HepG2 (cell line): ENCODE measurements around the gene ANAPC10. TPM values are rescaled to one million over a fixed set of nuclear protein-coding genes. Genes with fewer than 3 reads are reported as not detected.

Source experiments
- ATAC-seq: fragments of 200-7000 bp; cut with Tn5 transposase; 3 replicates; pipeline ENCODE4 v1.9.1; 2020; ENCODE audit warnings: mild to moderate bottlenecking, moderate library complexity
- BruUV-seq: library from RNA; stranded (reverse); fragments of 400-500 nt; replicated peaks from 2 replicates; lab custom pipeline; 2021; lab: Mats Ljungman, UMichigan
- CTCF ChIA-PET: fragments of 300-600 bp; formaldehyde crosslinking; extraction: SDS; loops from one replicate; lab custom pipeline; 2021; ENCODE audit warnings: low total read pairs, inconsistent platforms, low intra/inter-chr PET ratio; lab: Yijun Ruan, JAX
- POLR2A ChIA-PET: fragments of 350-600 bp; sonication (Branson Sonifier 250); formaldehyde crosslinking; loops from one replicate; lab custom pipeline; 2020; ENCODE audit warnings: antibody characterized with exemption, inconsistent platforms; lab: Yijun Ruan, JAX
- DNase-seq: peaks from one replicate; pipeline ENCODE4 v3.0.0-alpha.2; 2015; ENCODE audit warnings: low spot score
- FAIRE-seq: peaks from 3 replicates; lab custom pipeline; 2011; peaks lifted over from hg19 to GRCh38; lab: Jason Lieb, UNC
- H2AFZ ChIP-seq: one replicate; pipeline ENCODE4 v1.6.1; 2011; ENCODE audit warnings: low read length, inconsistent platforms
- H3K27ac ChIP-seq: fragments of 300-600 bp; 3 replicates; pipeline ENCODE4 v1.8.0; 2011; ENCODE audit warnings: mixed run types, mild to moderate bottlenecking, mixed read lengths, low read length, inconsistent platforms; ENCODE audit not compliant: insufficient read depth; ENCODE audit errors: extremely low read length
- H3K27me3 ChIP-seq, 2 experiments: fragments of 200-600 bp in 1 of 2; 2 replicates in 1 of 2; 3 replicates in 1 of 2; pipeline versions ENCODE4 v1.6.0 to v1.8.0; 2011; ENCODE audit warnings: low read length in 2 of 2, mild to moderate bottlenecking in 2 of 2, moderate library complexity in 2 of 2, inconsistent platforms in 1 of 2; ENCODE audit not compliant: insufficient read depth in 2 of 2, control insufficient read depth in 1 of 2
- H3K36me3 ChIP-seq, 2 experiments: fragments of 200-600 bp in 1 of 2; replicated peaks in 1 of 2; 2 replicates in 1 of 2; 3 replicates in 1 of 2; pipeline versions ENCODE4 v1.5.1 to v1.8.0; 2011; ENCODE audit warnings: low read length in 2 of 2, inconsistent platforms in 1 of 2; ENCODE audit not compliant: insufficient read depth in 2 of 2, control insufficient read depth in 1 of 2
- H3K4me1 ChIP-seq: 2 replicates; pipeline ENCODE4 v1.5.1; 2012; ENCODE audit warnings: low read length, inconsistent platforms; ENCODE audit not compliant: insufficient read depth
- H3K4me2 ChIP-seq: 2 replicates; pipeline ENCODE4 v1.6.0; 2011; ENCODE audit warnings: low read depth, low read length, inconsistent platforms
- H3K4me3 ChIP-seq, 3 experiments: fragments of 200-600 bp in 1 of 3; sonication (generic), shearing (Covaris generic) in 1 of 3; replicated peaks in 1 of 3; 2 replicates each; pipeline ENCODE4 v1.5.1; 2011 to 2016; ENCODE audit warnings: low read length in 3 of 3, inconsistent platforms in 2 of 3, low read depth in 2 of 3, mild to moderate bottlenecking in 2 of 3, control low read depth in 1 of 3, mixed read lengths in 1 of 3; ENCODE audit not compliant: insufficient read depth in 1 of 3
- H3K79me2 ChIP-seq: one replicate; pipeline ENCODE4 v1.6.1; 2011; ENCODE audit warnings: low read length, inconsistent platforms; ENCODE audit not compliant: insufficient read depth
- H3K9ac ChIP-seq: 2 replicates; pipeline ENCODE4 v1.6.0; 2011; ENCODE audit warnings: mild to moderate bottlenecking, low read depth, low read length, inconsistent platforms; ENCODE audit not compliant: insufficient read depth
- H3K9me3 ChIP-seq: 2 replicates; pipeline ENCODE4 v1.5.1; 2012; ENCODE audit warnings: mild to moderate bottlenecking, low read length
- H4K20me1 ChIP-seq: 2 replicates; pipeline ENCODE4 v1.6.0; 2011; ENCODE audit warnings: inconsistent platforms, mild to moderate bottlenecking, low read length, moderate library complexity; ENCODE audit not compliant: insufficient read depth
- BORCS8-MEF2B ChIP-seq: sonication (generic); formaldehyde crosslinking; IDR thresholded peaks from 2 replicates; pipeline ENCODE4 v1.8.0; 2022; ENCODE audit warnings: mild to moderate bottlenecking, missing genetic modification reagents
- EHMT2 ChIP-seq: fragments of 200-600 bp; sonication (generic); IDR thresholded peaks from 2 replicates; pipeline ENCODE4 v1.7.0; 2017; ENCODE audit warnings: antibody characterized with exemption, low read depth, low read length, borderline replicate concordance
- ETS1 ChIP-seq: sonication (generic); formaldehyde crosslinking; IDR thresholded peaks from 2 replicates; pipeline ENCODE4 v1.4.0; 2020; ENCODE audit warnings: missing genetic modification reagents
- FOXA3 ChIP-seq: IDR thresholded peaks from 2 replicates; pipeline ENCODE4 v1.6.1; 2016; ENCODE audit warnings: missing genetic modification reagents, missing compliant biosample characterization
- MED13 ChIP-seq: sonication (generic); formaldehyde crosslinking; IDR thresholded peaks from 2 replicates; pipeline ENCODE4 v1.5.0; 2020; ENCODE audit warnings: missing genetic modification reagents
- NFE2L1 ChIP-seq: sonication (generic); formaldehyde crosslinking; IDR thresholded peaks from 2 replicates; pipeline ENCODE4 v1.4.0; 2020; ENCODE audit warnings: missing genetic modification reagents, mild to moderate bottlenecking, borderline replicate concordance
- SNAI1 ChIP-seq: sonication (generic); formaldehyde crosslinking; IDR thresholded peaks from 2 replicates; pipeline ENCODE4 v1.5.0; 2020; ENCODE audit warnings: mild to moderate bottlenecking, missing genetic modification reagents, borderline replicate concordance
- TFAP4 ChIP-seq: sonication (generic); IDR thresholded peaks from 2 replicates; pipeline ENCODE4 v1.6.1; 2016; ENCODE audit warnings: low read depth, borderline replicate concordance
- ZBTB10 ChIP-seq: sonication (generic); formaldehyde crosslinking; IDR thresholded peaks from 2 replicates; pipeline ENCODE4 v1.4.0; 2020; ENCODE audit warnings: missing genetic modification reagents, borderline replicate concordance
- ZNF275 ChIP-seq: sonication (generic); formaldehyde crosslinking; IDR thresholded peaks from 2 replicates; pipeline ENCODE4 v1.8.0; 2022; ENCODE audit warnings: missing genetic modification reagents, mild to moderate bottlenecking, inconsistent platforms, borderline replicate concordance
- ZNF580 ChIP-seq: IDR thresholded peaks from 2 replicates; pipeline ENCODE4 v1.6.1; 2016; ENCODE audit warnings: low read depth, borderline replicate concordance
- ZNF740 ChIP-seq: sonication (generic); formaldehyde crosslinking; IDR thresholded peaks from 2 replicates; pipeline ENCODE4 v1.4.0; 2020; ENCODE audit warnings: missing genetic modification reagents
- ZNF766 ChIP-seq: sonication (generic); formaldehyde crosslinking; IDR thresholded peaks from 2 replicates; pipeline ENCODE4 v1.5.0; 2020; ENCODE audit warnings: missing genetic modification reagents, borderline replicate concordance
- WGBS: methylation state at CpG from one replicate; pipeline ENCODE4 v1.1.6; 2017; ENCODE audit warnings: low lambda C conversion rate; 5-methylcytosine and 5-hydroxymethylcytosine counted together
- in situ Hi-C: cut with HindIII; loops from 2 replicates; pipeline ENCODE4 v1.10.0; 2017; ENCODE audit warnings: low pct_unique_long_range_greater_than_20kb; ENCODE audit not compliant: extremely low pct_ligation_motif_present
- intact Hi-C: fragments of 100-400 bp; cut with micrococcal nuclease; formaldehyde crosslinking; loops from one replicate; pipeline ENCODE4 v1.10.0; 2022; ENCODE audit not compliant: unreplicated experiment
- polyA plus RNA-seq, 8 experiments: library from polyadenylated mRNA; depleted of rRNA in 3 of 8; stranded (reverse) in 7 of 8; unstranded in 1 of 8; fragments of >200 nt; fragmentation: Illumina TruSeq in 4 of 8; extraction: Trizol in 4 of 8; gene quantifications; 2 replicates each; pipeline versions ENCODE4 v1.2.1 to v1.2.3, GENCODE V29; 2011 to 2016; ENCODE audit warnings: low read depth in 4 of 8, missing spikeins in 1 of 8, mixed read lengths in 1 of 8; ENCODE audit not compliant: insufficient read depth in 1 of 8
- total RNA-seq, 5 experiments: library from RNA; depleted of rRNA; stranded (reverse); fragments of >200 nt; fragmentation: Illumina TruSeq; extraction: Trizol; gene quantifications; 2 replicates each; pipeline ENCODE4 v1.2.3, GENCODE V29; 2016; ENCODE audit warnings: low read depth in 1 of 5

The ANAPC10 gene
- total and polyA plus RNA-seq, 2 of the 13 experiments (the other 11 are each of a cell fraction or from before 2014, with no cell fraction given), result 21.9 to 32.7 TPM

- Histone ChIP-seq H3K27ac (peak overlapping the region; percentile 2), H3K9ac (no peak overlapping the region), H4K20me1 (no peaks in the 10 kb centered on the region), H2AFZ (no peak overlapping the region), H3K79me2 (no peaks in the 10 kb centered on the region), H3K36me3 (peaks cover 2 to 15% of the 10 kb centered on the region in 2 experiments; a peak in 4 of 5 replicates), H3K9me3 (no peaks in the 10 kb centered on the region), H3K4me3 (no peak overlapping the region), H3K4me1 (no peaks in the 10 kb centered on the region), H3K27me3 (no peaks in the 10 kb centered on the region), H3K4me2 (no peak overlapping the region)
- no peak for ATAC-seq
- POLR2A ChIA-PET, result interaction anchor here (1.1 kb wide), 1 partner anchor 34 kb away, joined by 3 read pairs; the partner anchor contains the start of genes ABCE1 and ANAPC10
- intact Hi-C loops (no loop called here), in situ Hi-C loops (no loop called here)
- no peak for DNase-seq
- no peak for FAIRE-seq
- WGBS, result 97% methylated on average over 12 of the region's 12 CpGs
- CTCF ChIA-PET, result no interaction called here
- no TSS peak for BruUV-seq
- no peak for TF ChIP-seq EHMT2
- TF ChIP-seq ZBTB10 (CRISPR knock-in tag), result no peak
- TF ChIP-seq TFAP4, result no peak
- TF ChIP-seq BORCS8-MEF2B, result no peak
- no peak for TF ChIP-seq FOXA3
- no peak for TF ChIP-seq ETS1 (CRISPR knock-in tag)
- no peak for TF ChIP-seq ZNF275 (CRISPR knock-in tag)
- no peak for TF ChIP-seq ZNF766 (CRISPR knock-in tag)
- no peak for TF ChIP-seq ZNF740 (CRISPR knock-in tag)
- TF ChIP-seq MED13 (CRISPR knock-in tag), result no peak
- no peak for TF ChIP-seq NFE2L1 (CRISPR knock-in tag)
- no peak for TF ChIP-seq SNAI1 (CRISPR knock-in tag)
- TF ChIP-seq ZNF580 (CRISPR knock-in tag), result no peak
Observed at GRCh38 chr4:145131848-145132247, 33.9 kb upstream of the ANAPC10 start.
